ENCODE measurements around the gene MYL4.
"Not testable (repeated sequence)": the region's sequence is repeated elsewhere in the genome, so short reads cannot be mapped to it uniquely, and the experiment has no call there.

The MYL4 gene

GRCh38 chr17:47222047-47222446 is 12.9 kb downstream of the MYL4 start:
- no peak for DNase-seq

- DNase-seq, result no peak
Observed at GRCh38 chr17:47223007-47223406, 13.9 kb downstream of the MYL4 start.

GRCh38 chr17:47223460-47223859 is 14.3 kb downstream of the MYL4 start:
- no peak for DNase-seq

- not testable (repeated sequence) for DNase-seq
Observed at GRCh38 chr17:47224077-47224476, 14.9 kb downstream of the MYL4 start.

GRCh38 chr17:47224966-47225365 is 15.8 kb downstream of the MYL4 start:
- no peak for DNase-seq

GRCh38 chr17:47225436-47225858 is 16.3 kb downstream of the MYL4 start:
- no peak for DNase-seq

- DNase-seq, result no peak
Observed at GRCh38 chr17:47225911-47226688, 17.0 kb downstream of the MYL4 start.

GRCh38 chr17:47227862-47228261 is 18.7 kb downstream of the MYL4 start:
- no peak for DNase-seq

- peak; percentile 82 for DNase-seq
Observed at GRCh38 chr17:47229535-47230443, 20.6 kb downstream of the MYL4 start.

- DNase-seq, result no peak
Observed at GRCh38 chr17:47230864-47231263, 21.7 kb downstream of the MYL4 start.

- no peak for DNase-seq
Observed at GRCh38 chr17:47231334-47231733, 22.2 kb downstream of the MYL4 start.

GRCh38 chr17:47231866-47232265 is 22.7 kb downstream of the MYL4 start:
- DNase-seq, result no peak

- no peak for DNase-seq
Observed at GRCh38 chr17:47232465-47232864, 23.3 kb downstream of the MYL4 start.

- no peak for DNase-seq
Observed at GRCh38 chr17:47235506-47235905, 26.4 kb downstream of the MYL4 start.

GRCh38 chr17:47235923-47236322 is 26.8 kb downstream of the MYL4 start:
- no peak for DNase-seq

GRCh38 chr17:47237841-47238240 is 28.7 kb downstream of the MYL4 start:
- DNase-seq, result no peak

- DNase-seq, result no peak
Observed at GRCh38 chr17:47238321-47239010, 29.3 kb downstream of the MYL4 start.

GRCh38 chr17:47239619-47239966 is 30.4 kb downstream of the MYL4 start:
- no peak for DNase-seq

- no peak for DNase-seq
Observed at GRCh38 chr17:47239967-47240651, 31.0 kb downstream of the MYL4 start.

GRCh38 chr17:47240806-47241205 is 31.7 kb downstream of the MYL4 start:
- DNase-seq, result no peak

- DNase-seq, result no peak
Observed at GRCh38 chr17:47242648-47243047, 33.5 kb downstream of the MYL4 start.

GRCh38 chr17:47243737-47244598 is 34.8 kb downstream of the MYL4 start:
- no peak for DNase-seq

Measured in retina (tissue), 1 donor.